WERI-Rb-1 (cell line): ENCODE data around the gene SHANK1.

Experiments
- DNase-seq: peaks from one replicate; pipeline ENCODE4 v3.0.0-alpha.2; 2020
- H3K27ac ChIP-seq: fragments of 250-450 bp; sonication (Bioruptor Pico); 2 replicates; pipeline ENCODE4 v1.5.1; 2020; ENCODE audit warnings: mild to moderate bottlenecking, moderate library complexity
- H3K27me3 ChIP-seq: fragments of 250-450 bp; sonication (Bioruptor Pico); 2 replicates; pipeline ENCODE4 v1.5.1; 2021; ENCODE audit warnings: mild to moderate bottlenecking, low read depth, moderate library complexity; ENCODE audit not compliant: insufficient read depth, severe bottlenecking
- H3K36me3 ChIP-seq: fragments of 250-450 bp; sonication (Bioruptor Pico); 2 replicates; pipeline ENCODE4 v1.5.1; 2020; ENCODE audit warnings: mild to moderate bottlenecking, moderate library complexity
- H3K4me3 ChIP-seq: 2 replicates; pipeline ENCODE4 v1.5.1; 2011; ENCODE audit warnings: low read depth, mild to moderate bottlenecking, control low read depth, low read length
- H3K9me3 ChIP-seq: fragments of 250-450 bp; sonication (Bioruptor Pico); 2 replicates; pipeline ENCODE4 v1.5.1; 2021; ENCODE audit warnings: mild to moderate bottlenecking, moderate library complexity; ENCODE audit not compliant: severe bottlenecking
- TF ChIP-seq, protein P1 (sequence below): IDR thresholded peaks from 2 replicates; pipeline ENCODE4 v1.5.1; 2011; ENCODE audit warnings: low read depth, mild to moderate bottlenecking, control low read depth, inconsistent platforms, low read length

The SHANK1 gene

DNA sequence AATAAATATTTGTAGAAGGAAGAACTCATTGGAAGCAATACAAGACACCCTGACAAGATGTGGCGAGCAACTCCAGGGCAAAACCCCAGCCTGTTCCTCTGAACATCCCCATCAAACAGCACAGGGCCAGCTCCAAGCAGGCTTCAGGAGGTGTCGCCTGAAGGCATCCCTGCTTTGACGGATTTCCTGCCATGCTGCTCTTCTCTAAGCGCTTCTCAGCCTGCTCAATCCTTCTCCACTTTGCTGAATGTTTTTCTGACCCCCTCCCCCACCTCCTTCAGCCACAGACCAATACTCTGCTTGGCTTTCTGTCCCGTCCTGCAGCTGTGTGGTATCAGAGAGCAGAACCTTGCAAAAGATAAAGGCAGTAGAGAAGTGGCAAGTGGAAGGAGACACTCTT lies 42.0 kb downstream of the SHANK1 start:
- Histone ChIP-seq H3K9me3 (no peaks in the 10 kb centered on the region), H3K27ac (no peak overlapping the region), H3K36me3 (peaks cover 11% of the 10 kb centered on the region), H3K27me3 (no peaks in the 10 kb centered on the region), H3K4me3 (no peak overlapping the region)
- TF ChIP-seq, protein P1, sequence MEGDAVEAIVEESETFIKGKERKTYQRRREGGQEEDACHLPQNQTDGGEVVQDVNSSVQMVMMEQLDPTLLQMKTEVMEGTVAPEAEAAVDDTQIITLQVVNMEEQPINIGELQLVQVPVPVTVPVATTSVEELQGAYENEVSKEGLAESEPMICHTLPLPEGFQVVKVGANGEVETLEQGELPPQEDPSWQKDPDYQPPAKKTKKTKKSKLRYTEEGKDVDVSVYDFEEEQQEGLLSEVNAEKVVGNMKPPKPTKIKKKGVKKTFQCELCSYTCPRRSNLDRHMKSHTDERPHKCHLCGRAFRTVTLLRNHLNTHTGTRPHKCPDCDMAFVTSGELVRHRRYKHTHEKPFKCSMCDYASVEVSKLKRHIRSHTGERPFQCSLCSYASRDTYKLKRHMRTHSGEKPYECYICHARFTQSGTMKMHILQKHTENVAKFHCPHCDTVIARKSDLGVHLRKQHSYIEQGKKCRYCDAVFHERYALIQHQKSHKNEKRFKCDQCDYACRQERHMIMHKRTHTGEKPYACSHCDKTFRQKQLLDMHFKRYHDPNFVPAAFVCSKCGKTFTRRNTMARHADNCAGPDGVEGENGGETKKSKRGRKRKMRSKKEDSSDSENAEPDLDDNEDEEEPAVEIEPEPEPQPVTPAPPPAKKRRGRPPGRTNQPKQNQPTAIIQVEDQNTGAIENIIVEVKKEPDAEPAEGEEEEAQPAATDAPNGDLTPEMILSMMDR: no peak
- no peak for DNase-seq

DNA sequence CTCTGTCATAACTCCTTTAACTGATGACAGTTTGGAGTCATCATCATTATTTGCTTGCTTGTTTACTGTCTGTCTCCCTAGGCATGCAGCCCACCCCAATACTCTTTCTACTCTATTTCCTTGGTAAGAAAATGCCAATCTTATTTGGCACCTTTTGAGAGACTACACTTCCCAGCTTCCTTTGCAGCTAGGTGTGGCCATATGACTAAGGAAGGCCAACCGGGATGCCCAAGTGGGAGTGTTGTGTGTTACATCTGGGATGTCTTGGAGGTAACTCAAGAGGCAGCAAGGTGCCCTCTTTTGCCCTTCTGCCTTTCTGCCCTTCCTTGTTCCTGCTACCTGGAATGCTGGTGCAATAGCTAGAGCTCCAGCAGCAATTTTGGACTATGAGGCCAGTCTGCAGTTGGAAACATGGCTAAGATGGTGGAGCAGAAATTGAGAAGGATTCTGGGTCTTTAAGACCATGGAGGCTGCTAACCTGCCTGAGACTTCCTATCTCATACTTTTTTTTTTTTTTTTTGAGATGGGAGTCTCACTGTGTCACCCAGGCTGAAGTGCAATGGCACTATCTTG lies 42.9 kb downstream of the SHANK1 start:
- H3K9me3 ChIP-seq: no peaks in the 10 kb centered on the region
- peaks cover 13% of the 10 kb centered on the region for H3K36me3 ChIP-seq
- no peak overlapping the region for H3K4me3 ChIP-seq
- H3K27me3 ChIP-seq: no peaks in the 10 kb centered on the region
- TF ChIP-seq, protein P1: no peak
- no peak overlapping the region for H3K27ac ChIP-seq
- DNase-seq: no peak

DNA sequence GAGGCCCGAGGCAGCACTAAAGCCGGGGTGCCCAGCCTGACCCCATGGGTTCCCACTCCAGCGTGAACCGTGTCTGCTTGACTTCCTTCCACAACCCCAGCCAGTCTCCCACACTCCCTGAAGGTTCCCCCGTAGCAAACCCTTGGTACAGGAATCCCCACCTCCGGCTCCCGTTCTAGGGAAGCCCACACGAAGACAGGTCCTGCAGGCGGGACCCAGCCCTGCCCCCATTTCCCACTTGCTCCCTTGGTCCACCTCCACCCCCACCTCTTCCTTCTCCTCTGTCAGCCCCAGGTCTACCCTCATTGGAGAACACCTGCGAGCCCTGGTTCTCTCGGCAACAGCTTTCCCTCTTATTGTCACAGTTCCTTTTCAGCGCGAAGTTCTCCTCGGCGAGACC lies 46.5 kb downstream of the SHANK1 start:
- Histone ChIP-seq H3K4me3 (no peak overlapping the region), H3K9me3 (no peaks in the 10 kb centered on the region), H3K27ac (no peak overlapping the region), H3K36me3 (peaks cover 23% of the 10 kb centered on the region), H3K27me3 (no peaks in the 10 kb centered on the region)
- no peak for DNase-seq
- TF ChIP-seq, protein P1: no peak

DNA sequence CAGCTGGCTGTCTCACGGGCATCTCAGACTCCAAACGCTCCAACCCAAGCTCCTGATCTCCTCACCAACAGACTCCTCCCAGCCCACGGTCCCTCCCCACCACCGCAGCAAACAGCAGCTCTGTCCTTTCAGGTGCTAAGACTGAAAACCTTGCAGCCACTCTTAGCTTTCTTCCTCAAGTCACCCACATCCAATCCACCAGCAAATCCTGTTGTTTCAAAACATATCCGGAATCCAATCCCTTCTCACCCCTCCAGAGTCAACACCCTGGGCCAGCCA lies 49.6 kb downstream of the SHANK1 start:
- no peak overlapping the region for H3K4me3 ChIP-seq
- no peak for DNase-seq
- H3K36me3 ChIP-seq: peaks cover 16% of the 10 kb centered on the region
- no peaks in the 10 kb centered on the region for H3K27me3 ChIP-seq
- no peak overlapping the region for H3K27ac ChIP-seq
- no peaks in the 10 kb centered on the region for H3K9me3 ChIP-seq
- TF ChIP-seq, protein P1: no peak

DNA sequence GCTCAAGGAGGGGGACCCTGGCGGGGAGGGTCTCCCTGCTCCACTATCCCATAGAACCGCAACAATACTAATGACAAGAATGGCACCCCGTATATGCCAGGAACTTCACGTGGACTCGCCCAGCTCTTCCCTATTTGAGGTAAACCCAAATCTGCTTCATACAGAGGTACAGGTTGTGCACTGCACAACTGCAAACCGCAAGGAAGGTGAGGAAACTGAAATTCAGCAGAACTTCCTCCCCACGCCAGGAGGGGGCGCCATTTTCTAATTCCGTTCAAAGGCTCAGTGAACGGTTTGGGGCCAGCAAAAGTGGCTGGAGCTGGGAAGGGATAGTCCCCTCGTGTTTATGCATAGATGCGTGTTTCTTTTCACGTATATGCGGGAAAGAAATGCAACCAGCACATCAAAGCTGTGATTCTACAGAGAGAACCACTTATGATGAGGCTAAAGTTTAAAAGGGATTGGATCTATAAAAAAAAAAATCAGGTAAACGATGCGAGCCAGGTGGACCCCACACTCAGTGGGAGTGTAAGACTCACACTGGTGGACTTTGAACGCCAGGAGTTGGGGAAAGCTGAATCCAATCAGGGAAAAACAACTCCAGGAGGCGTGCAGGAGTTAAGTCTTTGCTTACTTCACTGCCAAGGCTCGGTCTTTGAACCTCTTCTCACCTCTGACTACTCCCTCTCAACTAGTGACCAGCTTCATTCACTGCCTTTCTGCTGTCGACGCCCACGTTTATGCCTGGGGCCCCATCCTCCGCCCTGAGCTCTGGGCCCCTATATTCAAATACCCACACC lies 50.1 kb downstream of the SHANK1 start:
- Histone ChIP-seq H3K27me3 (no peaks in the 10 kb centered on the region), H3K9me3 (no peaks in the 10 kb centered on the region), H3K4me3 (no peak overlapping the region), H3K36me3 (peaks cover 20% of the 10 kb centered on the region), H3K27ac (no peak overlapping the region)
- TF ChIP-seq, protein P1: peak; percentile 71
- DNase-seq: peak; percentile 58

DNA sequence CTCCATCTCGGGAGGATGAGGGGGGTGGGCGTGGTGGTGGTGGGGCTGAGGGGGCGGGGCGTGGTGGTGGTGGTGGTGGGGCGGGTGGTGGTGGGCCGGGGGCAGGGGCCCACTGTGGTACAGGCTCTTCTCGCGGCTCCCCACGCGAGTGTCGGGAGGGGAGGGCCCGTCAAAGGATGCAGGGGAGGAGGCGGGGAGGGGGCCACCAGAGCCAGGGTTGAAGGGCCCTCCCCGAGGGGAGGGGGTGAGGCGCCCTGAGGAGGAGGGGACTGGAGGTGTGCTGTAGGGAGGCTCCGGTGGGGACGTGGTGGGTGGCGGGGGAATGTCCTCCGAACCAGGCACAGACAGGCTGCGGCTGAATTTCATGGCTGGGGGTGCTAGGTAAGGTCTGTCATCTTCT lies 50.7 kb downstream of the SHANK1 start:
- Histone ChIP-seq H3K27ac (no peak overlapping the region), H3K36me3 (peaks cover 22% of the 10 kb centered on the region), H3K27me3 (no peaks in the 10 kb centered on the region), H3K4me3 (no peak overlapping the region), H3K9me3 (no peaks in the 10 kb centered on the region)
- TF ChIP-seq, protein P1: no peak
- no peak for DNase-seq
